PC-9 (cell line): Measurements from ENCODE around the gene C17orf113.

Source experiments
- CTCF ChIP-seq: fragments of 200-600 bp; sonication (generic); conservative IDR thresholded peaks from 2 replicates; pipeline ENCODE4 v1.6.1; 2017; ENCODE audit warnings: mixed run types, antibody characterized with exemption, mild to moderate bottlenecking, moderate library complexity
- EZH2 ChIP-seq: fragments of 200-600 bp; sonication (generic); IDR thresholded peaks from 2 replicates; pipeline ENCODE4 v1.8.0; 2017; ENCODE audit warnings: antibody characterized with exemption, low read depth

- no peak for TF ChIP-seq CTCF
- TF ChIP-seq EZH2: no peak
Observed at GRCh38 chr17:42075789-42076188, 25.4 kb upstream of the C17orf113 start.
